Measurements from ENCODE around the gene SLIT3. TPM values are rescaled to one million over a fixed set of nuclear protein-coding genes. Genes with fewer than 3 reads are reported as not detected.
"Not testable (repeated sequence)": the region's sequence is repeated elsewhere in the genome, so short reads cannot be mapped to it uniquely, and the experiment has no call there.

The SLIT3 gene
- total RNA-seq, 2 experiments from 2014 or later: 0.30 to 0.43 TPM

DNA sequence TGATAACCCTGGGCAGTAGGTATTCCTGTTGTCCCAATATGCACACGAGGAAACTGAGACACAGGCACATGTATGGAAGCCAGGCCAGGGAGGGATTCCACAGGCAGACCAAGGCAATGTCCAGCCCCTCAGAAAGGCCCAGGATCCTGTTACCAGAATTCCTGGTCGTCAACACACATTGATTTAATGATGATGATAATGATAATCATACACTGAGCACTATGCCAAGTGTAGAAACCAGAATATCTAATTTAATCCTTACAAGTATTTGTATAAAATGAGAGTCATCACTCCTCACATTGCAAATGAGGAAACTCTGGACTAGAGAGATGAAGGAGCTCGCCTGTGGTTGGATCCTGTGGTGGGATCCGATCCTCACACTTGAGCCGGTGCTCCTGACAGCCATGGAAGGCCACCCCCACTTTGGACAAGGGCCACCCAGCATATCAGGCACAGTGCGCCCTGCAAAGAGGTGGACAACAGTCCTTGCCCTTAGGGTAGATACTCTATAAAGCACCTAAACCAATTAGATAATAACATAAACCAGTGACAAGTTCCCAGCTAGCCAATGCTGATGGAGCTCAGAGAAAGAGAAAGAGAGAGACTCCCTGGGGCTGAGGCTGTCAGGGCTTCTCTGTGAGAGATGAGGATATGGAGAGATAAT, 185.3 kb downstream of the SLIT3 start:
- no peaks in the 10 kb centered on the region for H3K27me3 Mint-ChIP-seq (ENCODE audit: low read depth)
- H3K4me3 Mint-ChIP-seq: no peak overlapping the region
- no peaks in the 10 kb centered on the region for H3K36me3 Mint-ChIP-seq (ENCODE audit: low read depth)
- H3K9me3 Mint-ChIP-seq: no peaks in the 10 kb centered on the region
- no peak for DNase-seq
- no peaks in the 10 kb centered on the region for H3K4me1 Mint-ChIP-seq (ENCODE audit: low read depth)
- CTCF ChIA-PET: interaction anchor here (0.7 kb wide), 1 partner anchor 29 kb away, joined by 3 read pairs; no protein-coding TSS in a partner anchor
- H3K27ac Mint-ChIP-seq: no peak overlapping the region
- intact Hi-C loops (cut with micrococcal nuclease): no loop called here

DNA sequence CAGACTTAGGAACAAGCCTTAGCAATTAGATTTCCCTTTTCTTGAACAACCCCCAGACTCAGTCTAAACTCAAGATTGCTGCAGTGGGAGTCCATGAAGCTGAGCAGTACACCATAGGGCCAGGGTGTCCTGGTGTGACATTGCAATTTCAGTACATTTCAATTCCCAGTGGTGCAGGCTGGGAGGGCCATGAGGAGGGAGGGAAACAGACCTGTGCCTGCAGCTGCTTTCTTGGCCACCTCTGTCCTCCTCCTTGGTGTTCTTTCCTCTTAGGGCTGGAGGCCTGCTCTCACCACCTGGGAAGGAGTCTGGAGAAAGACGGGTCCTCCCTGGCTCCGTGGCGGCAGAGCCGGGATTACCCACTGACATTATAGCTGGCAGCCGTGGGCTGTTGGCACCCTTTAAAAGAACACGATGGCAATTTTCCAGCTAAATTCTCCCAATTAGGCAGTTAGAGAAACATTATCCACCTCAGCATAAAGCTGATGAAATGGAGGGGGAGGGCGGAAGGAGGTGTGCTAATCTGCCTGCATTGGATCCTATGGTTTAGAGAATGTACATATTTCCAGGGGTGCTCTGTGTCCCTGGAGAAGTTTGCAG, 186.4 kb downstream of the SLIT3 start:
- H3K36me3 Mint-ChIP-seq (ENCODE audit: low read depth): no peaks in the 10 kb centered on the region
- no peaks in the 10 kb centered on the region for H3K27me3 Mint-ChIP-seq (ENCODE audit: low read depth)
- CTCF ChIA-PET: no interaction called here
- DNase-seq: no peak
- H3K4me1 Mint-ChIP-seq (ENCODE audit: low read depth): no peaks in the 10 kb centered on the region
- H3K27ac Mint-ChIP-seq: no peak overlapping the region
- intact Hi-C loops (cut with micrococcal nuclease): no loop called here
- H3K9me3 Mint-ChIP-seq: no peaks in the 10 kb centered on the region
- no peak overlapping the region for H3K4me3 Mint-ChIP-seq

DNA sequence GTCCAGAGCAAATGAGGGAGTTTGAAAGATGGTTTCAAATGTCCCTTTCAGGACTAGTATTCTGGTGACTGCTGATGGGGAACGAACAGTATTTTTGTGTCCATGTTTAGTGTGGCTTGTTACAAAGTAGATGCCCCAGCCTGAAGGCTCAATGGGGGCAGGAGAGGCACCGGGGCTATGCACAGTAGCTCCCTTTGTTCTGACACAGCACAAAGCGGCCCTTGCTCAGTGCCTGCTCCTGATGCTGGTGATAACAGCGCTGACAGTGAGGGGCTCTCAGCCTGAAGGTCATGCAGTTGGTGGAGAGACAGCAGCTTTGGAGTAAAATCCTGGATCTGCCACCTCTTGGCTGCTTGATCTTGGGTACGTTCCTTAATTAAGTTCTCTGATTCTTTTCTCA, 188.9 kb downstream of the SLIT3 start:
- Mint-ChIP-seq H3K27me3 (ENCODE audit: low read depth) (no peaks in the 10 kb centered on the region), H3K9me3 (no peaks in the 10 kb centered on the region)

DNA sequence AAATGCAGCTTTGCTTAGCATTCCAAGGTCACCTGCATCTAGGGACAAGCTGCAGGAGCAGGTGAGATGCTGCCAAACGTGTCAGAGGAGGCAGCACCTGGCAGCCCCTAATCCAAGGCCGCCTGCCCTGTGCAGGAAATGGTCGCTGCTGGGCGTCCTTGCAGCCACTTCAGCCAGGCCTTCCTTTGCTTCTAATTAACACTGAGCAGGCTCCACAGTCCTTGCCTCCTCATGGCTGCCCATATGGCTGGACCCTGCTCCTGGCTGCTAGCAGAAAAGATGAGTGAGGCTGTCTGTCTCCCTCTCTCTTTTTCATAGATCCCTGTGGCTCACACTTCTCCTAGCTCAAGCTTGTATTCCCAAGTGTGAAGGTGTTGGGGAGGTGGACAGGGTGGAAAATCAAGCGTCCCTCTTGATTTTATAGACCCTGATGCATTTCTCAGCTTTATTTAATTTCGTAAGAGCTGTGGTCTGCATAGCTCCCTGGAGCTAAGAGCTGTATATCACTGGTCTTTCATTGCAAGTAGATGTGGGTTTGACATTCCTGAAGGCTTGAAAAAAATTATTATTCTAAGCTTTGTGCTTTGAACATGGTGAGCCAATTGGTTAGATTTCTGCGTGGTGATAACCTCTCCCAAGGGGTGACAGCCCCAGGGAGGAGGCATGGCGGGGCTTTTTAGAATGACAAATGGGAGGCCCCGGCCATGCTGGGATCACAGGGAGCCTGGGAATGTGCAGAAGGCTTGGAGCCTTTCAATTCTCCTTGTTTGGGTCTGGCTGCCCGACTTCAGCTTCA, 193.8 kb downstream of the SLIT3 start:
- Mint-ChIP-seq H3K27ac (no peak overlapping the region), H3K9me3 (no peaks in the 10 kb centered on the region), H3K36me3 (ENCODE audit: low read depth) (no peaks in the 10 kb centered on the region), H3K4me1 (ENCODE audit: low read depth) (no peaks in the 10 kb centered on the region), H3K4me3 (no peak overlapping the region), H3K27me3 (ENCODE audit: low read depth) (no peaks in the 10 kb centered on the region)
- no peak for DNase-seq
- intact Hi-C loops (cut with micrococcal nuclease): no loop called here
- CTCF ChIA-PET: interaction anchor here (0.6 kb wide), 1 partner anchor 743 kb away, joined by 3 read pairs; no protein-coding TSS in a partner anchor

More for the DNA sequence above, 188.9 kb downstream of the SLIT3 start:
- no peaks in the 10 kb centered on the region for H3K4me1 Mint-ChIP-seq (ENCODE audit: low read depth)
- no peak overlapping the region for H3K4me3 Mint-ChIP-seq
- intact Hi-C loops (cut with micrococcal nuclease): no loop called here
- CTCF ChIA-PET: no interaction called here
- H3K36me3 Mint-ChIP-seq (ENCODE audit: low read depth): no peaks in the 10 kb centered on the region
- H3K27ac Mint-ChIP-seq: no peak overlapping the region
- no peak for DNase-seq

DNA sequence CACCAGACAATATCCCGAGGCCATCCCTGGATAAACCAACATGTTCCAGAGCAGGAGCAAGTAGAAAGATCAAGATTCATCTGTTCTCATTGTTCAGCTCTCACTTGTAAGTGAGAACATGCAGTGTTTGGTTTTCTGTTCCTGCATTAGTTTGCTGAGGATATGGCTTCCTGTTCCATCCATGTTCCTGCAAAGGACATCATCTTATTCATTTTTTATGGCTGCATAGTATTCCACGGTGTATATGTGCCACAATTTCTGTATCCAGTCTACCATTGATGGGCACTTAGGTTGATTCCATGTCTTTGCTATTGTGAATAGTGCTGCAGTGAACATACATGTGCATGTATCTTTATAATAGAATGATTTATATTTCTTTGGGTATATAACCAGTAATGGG, 195.4 kb downstream of the SLIT3 start:
- CTCF ChIA-PET; H3K27me3 Mint-ChIP-seq (ENCODE audit: low read depth); H3K4me1 Mint-ChIP-seq (ENCODE audit: low read depth); DNase-seq; H3K27ac Mint-ChIP-seq; intact Hi-C loops (cut with micrococcal nuclease); H3K9me3 Mint-ChIP-seq; H3K4me3 Mint-ChIP-seq; H3K36me3 Mint-ChIP-seq (ENCODE audit: low read depth): not testable (repeated sequence)

DNA sequence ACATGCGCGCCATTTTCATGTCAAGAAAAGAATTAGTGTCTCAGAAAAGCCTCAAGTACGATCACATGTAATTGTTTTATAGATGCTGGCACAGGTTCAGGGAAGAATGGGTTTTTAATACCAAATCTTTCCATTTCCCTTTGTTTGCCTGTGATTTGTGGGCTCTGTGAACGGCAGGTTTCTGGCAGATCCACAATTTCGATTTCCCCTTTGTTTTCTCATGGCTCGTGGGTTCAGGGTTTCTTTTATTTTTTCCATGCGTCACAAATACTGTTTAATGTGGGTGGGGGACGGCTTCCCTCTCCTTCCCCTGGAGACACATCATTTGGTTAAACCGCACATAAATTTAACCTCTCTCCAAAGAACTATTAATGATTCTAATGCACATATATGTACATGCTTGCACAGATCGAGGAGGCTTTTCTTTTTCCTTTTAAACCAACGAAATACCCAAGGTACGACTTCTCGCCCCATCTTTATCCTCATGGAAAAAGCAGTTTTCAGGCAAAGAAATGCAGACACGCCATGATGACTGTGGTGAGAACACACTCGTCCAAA, 195.9 kb downstream of the SLIT3 start:
- CTCF ChIA-PET: no interaction called here

DNA sequence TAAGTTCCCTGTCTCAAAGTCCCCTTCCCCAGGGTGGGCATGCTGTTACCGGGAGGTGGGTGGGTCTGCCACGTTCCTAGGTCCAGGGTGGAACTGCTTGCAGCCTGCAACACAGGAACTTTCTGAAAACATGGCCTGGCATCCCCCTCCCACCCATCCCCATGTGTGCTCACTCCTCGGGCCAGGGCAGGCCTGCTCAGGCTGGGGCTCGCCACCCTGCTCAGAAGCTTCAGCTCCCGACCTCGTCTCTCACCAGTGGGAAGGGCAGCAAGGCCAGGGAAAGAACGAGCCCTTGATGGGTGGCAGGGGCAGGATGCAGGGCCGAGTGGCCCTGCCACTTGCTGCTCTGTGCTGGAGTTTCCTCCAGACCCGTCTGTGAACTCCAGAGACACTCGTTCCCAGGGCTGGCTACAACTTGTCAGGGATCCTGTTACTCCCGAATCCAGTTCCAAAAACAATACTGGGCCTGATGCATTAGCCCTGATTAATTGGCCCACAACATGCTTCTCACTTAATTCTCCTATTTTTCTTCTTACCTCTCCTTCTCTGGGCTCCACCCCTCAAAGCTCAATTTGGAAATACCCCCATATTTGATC, 197.3 kb downstream of the SLIT3 start:
- no peaks in the 10 kb centered on the region for H3K36me3 Mint-ChIP-seq (ENCODE audit: low read depth)
- H3K9me3 Mint-ChIP-seq: no peaks in the 10 kb centered on the region
- H3K27me3 Mint-ChIP-seq (ENCODE audit: low read depth): no peaks in the 10 kb centered on the region
- CTCF ChIA-PET: no interaction called here
- DNase-seq: no peak
- no peak overlapping the region for H3K4me3 Mint-ChIP-seq
- intact Hi-C loops (cut with micrococcal nuclease): no loop called here
- no peaks in the 10 kb centered on the region for H3K4me1 Mint-ChIP-seq (ENCODE audit: low read depth)
- no peak overlapping the region for H3K27ac Mint-ChIP-seq

More for the DNA sequence above, 195.9 kb downstream of the SLIT3 start:
- Mint-ChIP-seq H3K27ac (no peak overlapping the region), H3K4me3 (no peak overlapping the region), H3K4me1 (ENCODE audit: low read depth) (no peaks in the 10 kb centered on the region), H3K36me3 (ENCODE audit: low read depth) (no peaks in the 10 kb centered on the region), H3K27me3 (ENCODE audit: low read depth) (no peaks in the 10 kb centered on the region), H3K9me3 (no peaks in the 10 kb centered on the region)
- intact Hi-C loops (cut with micrococcal nuclease): no loop called here
- DNase-seq: no peak

DNA sequence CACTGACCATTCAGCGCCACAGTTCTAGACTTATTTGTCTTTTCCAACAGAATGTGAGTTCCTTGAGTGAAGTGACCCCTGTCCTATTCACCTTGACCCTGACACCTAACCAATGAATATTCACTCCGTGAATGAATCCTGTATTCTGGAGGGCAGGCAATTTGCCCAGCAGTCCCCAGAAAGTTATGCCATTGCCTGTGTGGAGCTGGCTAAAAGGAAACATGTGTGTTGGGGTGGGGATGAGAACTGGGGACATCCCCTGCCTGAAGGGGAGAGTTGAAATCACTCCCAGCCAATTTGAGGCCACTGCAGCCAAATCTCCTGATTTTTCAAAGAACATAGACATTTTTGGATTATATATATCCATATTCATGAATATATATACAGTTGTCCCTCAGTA, 199.0 kb downstream of the SLIT3 start:
- Mint-ChIP-seq H3K27me3 (ENCODE audit: low read depth) (no peaks in the 10 kb centered on the region), H3K27ac (no peak overlapping the region), H3K36me3 (ENCODE audit: low read depth) (no peaks in the 10 kb centered on the region), H3K9me3 (no peaks in the 10 kb centered on the region), H3K4me1 (ENCODE audit: low read depth) (no peaks in the 10 kb centered on the region), H3K4me3 (no peak overlapping the region)
- no peak for DNase-seq
- CTCF ChIA-PET: no interaction called here
- intact Hi-C loops (cut with micrococcal nuclease): no loop called here

DNA sequence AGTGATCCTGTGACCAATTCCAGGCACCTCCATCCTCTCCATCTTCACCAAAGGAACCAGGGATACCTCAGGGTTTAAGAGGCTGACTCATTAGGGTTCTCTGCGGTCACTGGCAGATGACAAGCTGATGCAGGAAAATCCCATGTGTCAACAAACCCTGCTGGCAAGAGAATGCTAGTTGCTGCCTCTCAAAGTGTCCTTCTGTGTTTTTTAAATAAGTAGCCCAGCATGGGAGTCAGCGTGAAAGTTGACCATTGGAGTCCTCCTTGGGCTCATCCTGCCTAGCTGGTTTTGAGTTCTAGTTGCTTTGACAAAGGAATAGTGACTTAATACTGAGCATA, 200.2 kb downstream of the SLIT3 start:
- CTCF ChIA-PET: no interaction called here
- H3K36me3 Mint-ChIP-seq (ENCODE audit: low read depth): no peaks in the 10 kb centered on the region

DNA sequence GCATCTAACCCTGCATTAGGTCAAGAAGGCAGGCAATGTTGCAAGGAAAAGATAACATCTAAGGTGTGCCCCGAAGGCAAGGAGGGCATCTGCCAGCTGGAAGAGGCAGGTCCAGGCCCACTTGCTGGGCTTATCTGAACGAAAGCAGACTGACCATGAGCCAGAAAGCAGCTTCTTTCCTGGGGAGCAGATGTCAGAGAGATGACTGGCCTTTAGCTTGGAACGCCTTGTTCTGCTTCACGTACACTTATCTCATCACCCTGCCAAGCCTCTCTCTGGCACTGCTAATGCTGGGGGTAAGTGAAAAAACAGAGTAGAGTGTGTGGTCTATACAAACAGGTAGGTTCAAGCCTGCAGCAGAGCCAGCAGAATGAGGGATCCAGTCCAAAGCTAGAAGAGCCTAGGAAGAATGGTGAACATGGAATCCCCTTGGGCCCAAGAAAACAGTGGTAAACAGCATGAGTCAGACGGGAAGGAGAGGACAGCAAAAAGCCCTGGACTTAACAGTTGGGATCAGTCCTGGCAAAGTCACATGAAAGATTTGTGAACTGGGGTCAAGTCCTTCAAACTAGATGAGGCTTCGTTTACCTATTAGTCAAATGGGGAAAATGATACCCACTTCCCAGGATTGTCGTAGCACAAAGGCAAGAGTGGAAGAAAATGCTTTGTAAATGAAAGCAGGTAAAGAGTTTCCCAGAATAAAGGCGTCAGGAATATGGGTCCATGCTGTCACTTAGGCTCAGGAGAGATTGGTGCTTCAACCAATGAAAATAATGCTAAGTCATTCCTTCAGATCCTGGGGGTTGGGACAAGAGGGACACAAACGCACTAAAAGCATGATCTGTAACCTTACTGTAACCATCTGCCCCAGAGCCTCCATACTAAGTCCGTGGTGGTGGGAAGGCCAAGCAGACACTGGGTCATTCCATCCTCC, 200.9 kb downstream of the SLIT3 start:
- H3K27me3 Mint-ChIP-seq (ENCODE audit: low read depth): no peaks in the 10 kb centered on the region
- no peak for DNase-seq
- intact Hi-C loops (cut with micrococcal nuclease): no loop called here
- no peak overlapping the region for H3K4me3 Mint-ChIP-seq
- no peak overlapping the region for H3K27ac Mint-ChIP-seq
- no peaks in the 10 kb centered on the region for H3K4me1 Mint-ChIP-seq (ENCODE audit: low read depth)
- CTCF ChIA-PET: no interaction called here
- no peaks in the 10 kb centered on the region for H3K9me3 Mint-ChIP-seq
- H3K36me3 Mint-ChIP-seq (ENCODE audit: low read depth): no peaks in the 10 kb centered on the region

More for the DNA sequence above, 200.2 kb downstream of the SLIT3 start:
- Mint-ChIP-seq H3K4me1 (ENCODE audit: low read depth) (no peaks in the 10 kb centered on the region), H3K9me3 (no peaks in the 10 kb centered on the region), H3K27me3 (ENCODE audit: low read depth) (no peaks in the 10 kb centered on the region), H3K4me3 (no peak overlapping the region), H3K27ac (no peak overlapping the region)
- intact Hi-C loops (cut with micrococcal nuclease): no loop called here
- no peak for DNase-seq

DNA sequence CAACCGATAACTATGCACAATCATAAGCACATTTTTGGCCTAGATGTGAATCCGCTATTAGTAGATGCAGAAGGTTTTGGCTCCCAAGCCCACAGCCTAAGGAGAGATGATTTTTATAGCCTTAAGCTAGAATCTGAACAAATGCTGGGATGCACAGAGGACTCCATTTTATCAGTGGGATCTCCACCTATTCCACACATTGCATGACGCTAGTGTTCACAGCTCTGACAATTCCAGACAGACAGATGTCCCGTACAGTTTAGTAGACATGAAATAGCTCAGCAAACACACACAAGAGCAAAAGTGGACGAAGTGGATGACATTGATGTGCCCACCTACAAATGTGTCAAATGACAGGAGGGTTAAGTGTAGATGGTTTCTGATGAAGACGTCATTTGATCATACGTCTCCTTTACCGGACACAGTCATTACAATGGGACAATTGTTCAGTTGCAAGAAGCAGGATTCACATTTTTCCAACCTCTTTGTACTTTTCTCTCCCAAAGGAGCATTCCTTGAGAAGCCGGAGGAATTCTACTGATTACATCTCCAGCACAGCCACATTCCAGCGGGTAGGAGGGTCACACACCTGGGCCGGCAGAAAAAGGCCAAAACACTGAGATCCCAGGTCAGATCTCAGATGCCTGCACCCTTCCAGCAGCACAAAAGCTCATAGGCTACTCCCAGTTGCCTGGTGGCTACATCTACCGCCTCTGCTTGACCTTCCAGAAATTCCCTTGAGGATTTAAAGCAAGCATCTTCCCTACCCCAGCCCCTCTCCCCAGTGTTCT, 202.4 kb downstream of the SLIT3 start:
- H3K4me3 Mint-ChIP-seq: no peak overlapping the region
- intact Hi-C loops (cut with micrococcal nuclease): no loop called here
- no peaks in the 10 kb centered on the region for H3K4me1 Mint-ChIP-seq (ENCODE audit: low read depth)
- no peaks in the 10 kb centered on the region for H3K27me3 Mint-ChIP-seq (ENCODE audit: low read depth)
- no peak overlapping the region for H3K27ac Mint-ChIP-seq
- no peaks in the 10 kb centered on the region for H3K9me3 Mint-ChIP-seq
- CTCF ChIA-PET: interaction anchor here (0.5 kb wide), 1 partner anchor 264 kb away, joined by 3 read pairs; no protein-coding TSS in a partner anchor
- H3K36me3 Mint-ChIP-seq (ENCODE audit: low read depth): no peaks in the 10 kb centered on the region
- DNase-seq: no peak

All from activated naive CD4-positive, alpha-beta T cell treated with anti-CD3 and anti-CD28 coated beads for 36 hours (primary cell).